ENCODE data around the gene LHX3.

LHX3 gene

DNA sequence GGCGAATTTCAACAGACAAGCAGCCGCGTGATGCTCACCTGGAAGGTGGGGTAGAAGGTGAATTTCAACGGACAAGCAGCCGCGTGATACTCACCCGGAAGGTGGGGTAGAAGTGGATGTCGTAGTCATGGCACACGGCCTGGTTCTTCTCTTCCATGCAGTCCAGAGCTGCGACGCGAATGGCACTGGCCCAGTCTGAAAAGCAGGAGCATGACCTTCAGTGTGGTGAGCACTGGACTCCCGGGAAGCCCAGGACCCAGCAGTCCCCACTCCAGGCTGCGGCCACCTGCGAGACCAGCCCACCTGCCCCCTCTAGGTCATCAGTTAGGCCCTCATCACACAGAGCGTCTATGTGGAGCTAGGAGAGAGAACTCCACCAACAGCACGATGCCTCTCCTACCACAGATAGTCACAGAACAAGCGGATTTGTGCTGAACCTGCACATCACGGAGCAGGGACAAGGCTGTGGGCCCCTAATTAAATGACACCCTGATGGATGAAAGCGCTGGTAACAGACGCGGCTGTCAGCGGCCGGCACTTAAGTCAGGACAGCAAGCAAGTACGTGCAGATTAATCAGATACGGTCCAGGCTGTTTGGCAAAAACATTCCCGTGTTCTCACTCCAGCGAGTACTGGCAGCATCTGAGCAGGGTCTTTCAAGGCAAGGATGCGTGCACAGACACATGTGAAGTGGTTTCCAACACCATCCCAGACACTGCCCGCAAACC lies 21.9 kb upstream of the LHX3 start:
- no peak overlapping the region for H3K4me3 Mint-ChIP-seq
- H3K27me3 Mint-ChIP-seq (ENCODE audit: low read depth): no peaks in the 10 kb centered on the region
- peaks cover 12% of the 10 kb centered on the region for H3K36me3 Mint-ChIP-seq (ENCODE audit: low read depth)
- peaks cover 21% of the 10 kb centered on the region for H3K4me1 Mint-ChIP-seq (ENCODE audit: low read depth)
- no peaks in the 10 kb centered on the region for H3K9me3 Mint-ChIP-seq
- H3K27ac Mint-ChIP-seq: no peak overlapping the region

- Mint-ChIP-seq H3K4me3 (no peak overlapping the region), H3K27ac (no peak overlapping the region)
Observed at GRCh38 chr9:136225748-136226679, 21.1 kb upstream of the LHX3 start.

DNA sequence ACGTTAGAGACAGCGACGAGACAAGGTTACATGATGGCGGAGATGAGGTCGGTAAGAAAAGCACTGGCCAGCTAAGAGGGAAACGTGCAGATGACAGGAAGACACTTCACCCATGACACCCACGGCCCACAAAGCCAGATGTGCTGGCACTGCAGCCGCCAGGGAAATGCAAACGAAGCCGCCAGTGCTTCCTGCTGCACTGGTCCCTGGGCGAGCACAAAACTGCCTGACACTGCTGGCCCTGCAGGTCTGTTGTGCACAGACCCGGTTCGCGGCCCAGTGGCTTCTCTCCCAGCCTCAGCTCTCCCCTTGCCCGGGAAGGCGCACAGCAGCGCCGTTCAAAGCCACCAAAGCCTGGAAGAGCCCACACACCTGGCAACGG lies 20.4 kb upstream of the LHX3 start:
- Mint-ChIP-seq H3K36me3 (ENCODE audit: low read depth) (peaks cover 12% of the 10 kb centered on the region), H3K4me3 (no peak overlapping the region), H3K4me1 (ENCODE audit: low read depth) (peaks cover 12% of the 10 kb centered on the region), H3K9me3 (no peaks in the 10 kb centered on the region), H3K27ac (no peak overlapping the region), H3K27me3 (ENCODE audit: low read depth) (no peaks in the 10 kb centered on the region)

More at GRCh38 chr9:136225748-136226679, 21.1 kb upstream of the LHX3 start:
- Mint-ChIP-seq H3K27me3 (ENCODE audit: low read depth) (no peaks in the 10 kb centered on the region), H3K36me3 (ENCODE audit: low read depth) (peaks cover 15% of the 10 kb centered on the region), H3K4me1 (ENCODE audit: low read depth) (peaks cover 14% of the 10 kb centered on the region), H3K9me3 (no peaks in the 10 kb centered on the region)

DNA sequence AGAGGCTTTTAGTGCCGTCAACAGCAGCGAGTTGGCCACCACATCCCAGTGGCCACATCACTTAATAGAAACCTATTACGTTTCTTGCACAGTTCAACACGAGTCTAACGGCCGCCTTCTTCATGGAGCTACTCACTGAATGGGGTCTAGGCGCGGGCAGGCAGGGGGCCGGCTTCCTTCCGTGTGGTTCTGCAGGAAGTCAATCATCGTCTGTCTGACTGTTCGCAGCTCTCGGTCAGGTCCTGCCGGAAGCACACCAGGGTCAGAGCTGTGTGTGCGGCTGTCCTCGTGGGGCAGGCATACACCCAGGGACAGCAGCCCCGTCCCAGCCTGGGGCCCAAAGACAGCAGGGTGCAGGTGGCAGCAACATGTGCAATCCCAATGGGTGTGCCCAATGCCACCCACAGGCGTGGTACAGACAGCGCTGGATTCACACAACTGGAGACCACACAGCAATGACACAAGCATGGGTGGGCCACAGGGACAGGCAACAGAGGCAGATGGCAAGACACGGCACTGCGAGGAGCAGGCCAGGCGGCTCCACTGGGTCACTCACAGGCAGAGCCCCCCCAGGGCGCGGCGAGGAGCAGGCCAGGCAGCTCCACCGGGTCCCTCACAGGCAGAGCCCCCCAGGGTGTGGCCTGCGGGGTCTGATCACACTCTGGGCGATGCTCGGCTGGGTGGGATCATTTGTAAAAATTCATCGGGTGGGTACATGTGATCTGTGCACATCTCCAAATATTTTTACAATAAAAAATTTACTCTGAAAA lies 19.1 kb upstream of the LHX3 start:
- no peak overlapping the region for H3K27ac Mint-ChIP-seq
- peaks cover 12% of the 10 kb centered on the region for H3K36me3 Mint-ChIP-seq (ENCODE audit: low read depth)
- H3K27me3 Mint-ChIP-seq (ENCODE audit: low read depth): no peaks in the 10 kb centered on the region
- peaks cover 8% of the 10 kb centered on the region for H3K4me1 Mint-ChIP-seq (ENCODE audit: low read depth)
- H3K4me3 Mint-ChIP-seq: no peak overlapping the region
- H3K9me3 Mint-ChIP-seq: no peaks in the 10 kb centered on the region

- Mint-ChIP-seq H3K36me3 (ENCODE audit: low read depth) (peaks cover 12% of the 10 kb centered on the region), H3K9me3 (no peaks in the 10 kb centered on the region), H3K27ac (no peak overlapping the region), H3K4me1 (ENCODE audit: low read depth) (peaks cover 5% of the 10 kb centered on the region), H3K27me3 (ENCODE audit: low read depth) (no peaks in the 10 kb centered on the region), H3K4me3 (no peak overlapping the region)
Observed at GRCh38 chr9:136222906-136223285, 18.0 kb upstream of the LHX3 start.

GRCh38 chr9:136222166-136222905 lies 17.4 kb upstream of the LHX3 start:
- H3K27ac Mint-ChIP-seq: no peak overlapping the region
- H3K9me3 Mint-ChIP-seq: no peaks in the 10 kb centered on the region
- peaks cover 5% of the 10 kb centered on the region for H3K4me1 Mint-ChIP-seq (ENCODE audit: low read depth)
- no peak overlapping the region for H3K4me3 Mint-ChIP-seq
- no peaks in the 10 kb centered on the region for H3K27me3 Mint-ChIP-seq (ENCODE audit: low read depth)
- peaks cover 12% of the 10 kb centered on the region for H3K36me3 Mint-ChIP-seq (ENCODE audit: low read depth)

DNA sequence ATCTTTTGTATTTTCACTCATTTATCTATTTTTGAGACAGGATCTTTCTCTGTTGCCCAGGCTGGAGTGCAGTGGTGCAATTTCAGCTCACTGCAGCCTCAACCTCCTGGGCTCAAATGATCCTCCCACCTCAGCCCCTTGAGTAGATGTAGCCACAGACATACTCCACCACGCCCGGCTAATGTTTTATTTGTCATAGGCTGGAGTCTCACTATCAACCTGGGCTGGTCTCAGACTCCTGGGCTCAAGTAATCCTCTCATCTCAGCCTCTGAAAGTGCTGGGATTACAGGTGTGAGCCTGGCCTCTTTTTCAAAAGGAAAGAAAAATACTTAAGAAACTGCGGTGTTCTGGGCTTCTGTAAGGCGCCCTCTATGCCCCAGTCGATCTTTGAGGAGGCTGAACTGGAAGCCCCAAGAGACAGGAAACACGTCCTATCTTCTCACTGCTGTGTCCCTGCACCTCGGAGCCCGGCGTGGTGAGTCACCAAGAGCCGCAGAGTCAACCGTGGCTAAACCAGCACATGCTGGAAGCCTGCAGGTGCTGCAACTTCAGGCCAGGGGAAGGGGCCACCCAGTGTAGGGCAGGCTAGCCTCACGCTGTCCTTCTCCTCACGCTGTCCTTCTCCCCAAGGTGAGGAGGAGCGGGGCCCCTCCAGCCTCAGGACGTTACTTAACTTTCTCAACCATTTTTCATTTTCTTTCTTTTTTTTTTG lies 15.2 kb upstream of the LHX3 start:
- Mint-ChIP-seq H3K27ac (no peak overlapping the region), H3K36me3 (ENCODE audit: low read depth) (peaks cover 17% of the 10 kb centered on the region), H3K9me3 (no peaks in the 10 kb centered on the region), H3K4me1 (ENCODE audit: low read depth) (peaks cover 4% of the 10 kb centered on the region), H3K27me3 (ENCODE audit: low read depth) (no peaks in the 10 kb centered on the region), H3K4me3 (no peak overlapping the region)

DNA sequence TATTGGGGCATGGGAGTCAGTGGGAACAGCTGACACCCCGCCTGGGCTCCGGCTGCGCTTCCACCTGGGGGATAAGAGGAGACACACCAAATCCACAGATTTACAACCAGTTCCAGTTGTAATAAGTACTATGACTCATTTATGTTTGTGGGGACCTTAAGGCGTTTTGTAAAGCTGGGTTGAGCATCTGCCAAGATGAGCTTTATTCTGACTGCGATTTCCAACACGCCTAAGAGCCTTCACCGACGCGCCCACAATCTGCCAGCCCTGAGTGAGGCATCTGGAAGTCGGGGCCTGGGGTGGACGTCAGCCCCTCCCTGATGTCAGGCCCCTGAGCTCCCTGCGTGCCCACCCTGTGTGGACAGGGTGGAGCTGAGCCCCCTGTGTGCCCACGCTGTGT lies 14.3 kb upstream of the LHX3 start:
- H3K9me3 Mint-ChIP-seq: peaks cover 3% of the 10 kb centered on the region
- no peak overlapping the region for H3K27ac Mint-ChIP-seq
- H3K4me1 Mint-ChIP-seq (ENCODE audit: low read depth): peaks cover 2% of the 10 kb centered on the region
- H3K4me3 Mint-ChIP-seq: no peak overlapping the region
- H3K36me3 Mint-ChIP-seq (ENCODE audit: low read depth): peaks cover 21% of the 10 kb centered on the region
- no peaks in the 10 kb centered on the region for H3K27me3 Mint-ChIP-seq (ENCODE audit: low read depth)

GRCh38 chr9:136218673-136219072 lies 13.7 kb upstream of the LHX3 start:
- Mint-ChIP-seq H3K4me3 (no peak overlapping the region), H3K36me3 (ENCODE audit: low read depth) (peaks cover 27% of the 10 kb centered on the region), H3K4me1 (ENCODE audit: low read depth) (peaks cover 2% of the 10 kb centered on the region), H3K9me3 (peaks cover 3% of the 10 kb centered on the region), H3K27ac (no peak overlapping the region), H3K27me3 (ENCODE audit: low read depth) (no peaks in the 10 kb centered on the region)

DNA sequence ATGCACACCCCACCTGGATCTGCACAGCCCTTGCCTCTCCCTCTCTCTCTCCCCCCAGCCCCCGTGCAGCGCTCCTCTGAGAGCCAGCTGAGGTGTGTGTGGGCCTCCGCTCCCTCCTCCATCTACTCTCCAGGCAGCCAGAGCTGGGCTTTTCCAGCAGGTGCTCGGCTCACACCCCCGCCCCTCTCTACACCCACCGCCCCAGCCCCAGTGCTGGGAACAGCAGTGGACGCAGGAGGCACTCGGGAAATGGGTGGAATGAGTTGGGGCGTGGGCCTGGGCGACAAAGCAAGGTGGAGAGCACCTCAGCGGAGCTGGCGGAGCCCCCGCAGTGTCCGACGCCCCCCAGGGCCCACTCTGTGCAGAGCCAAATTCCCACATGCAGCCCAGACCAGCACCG lies 13.3 kb upstream of the LHX3 start:
- no peaks in the 10 kb centered on the region for H3K27me3 Mint-ChIP-seq (ENCODE audit: low read depth)

GRCh38 chr9:136216541-136217244 lies 11.8 kb upstream of the LHX3 start:
- no peak overlapping the region for H3K27ac Mint-ChIP-seq
- peaks cover 2% of the 10 kb centered on the region for H3K4me1 Mint-ChIP-seq (ENCODE audit: low read depth)
- peaks cover 3% of the 10 kb centered on the region for H3K9me3 Mint-ChIP-seq
- H3K27me3 Mint-ChIP-seq (ENCODE audit: low read depth): no peaks in the 10 kb centered on the region
- H3K4me3 Mint-ChIP-seq: no peak overlapping the region
- peaks cover 26% of the 10 kb centered on the region for H3K36me3 Mint-ChIP-seq (ENCODE audit: low read depth)

More for the DNA sequence above, 13.3 kb upstream of the LHX3 start:
- H3K27ac Mint-ChIP-seq: no peak overlapping the region
- no peak overlapping the region for H3K4me3 Mint-ChIP-seq
- H3K9me3 Mint-ChIP-seq: peaks cover 3% of the 10 kb centered on the region
- H3K36me3 Mint-ChIP-seq (ENCODE audit: low read depth): peaks cover 26% of the 10 kb centered on the region
- peaks cover 2% of the 10 kb centered on the region for H3K4me1 Mint-ChIP-seq (ENCODE audit: low read depth)

DNA sequence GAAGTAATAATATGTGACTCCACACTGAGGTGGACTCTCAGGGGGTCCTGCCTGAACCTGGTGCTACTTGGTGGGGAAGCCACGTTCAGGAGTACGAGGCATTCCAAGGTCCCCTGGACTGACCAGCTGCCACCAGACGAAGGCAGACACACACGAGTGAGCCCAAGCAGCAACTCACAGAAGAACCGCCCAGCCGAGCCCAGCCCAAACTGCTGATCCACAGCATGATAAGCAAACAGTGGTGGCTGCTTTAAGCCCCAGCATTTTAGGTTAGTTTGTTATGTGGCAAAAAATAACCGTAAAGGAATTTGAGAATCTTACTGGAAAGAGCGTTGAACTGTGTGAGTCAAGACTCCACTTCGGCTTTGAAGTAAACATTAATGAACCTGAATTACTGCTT lies 8.8 kb upstream of the LHX3 start:
- H3K27ac Mint-ChIP-seq: no peak overlapping the region
- no peak overlapping the region for H3K4me3 Mint-ChIP-seq
- H3K4me1 Mint-ChIP-seq (ENCODE audit: low read depth): no peaks in the 10 kb centered on the region
- peaks cover 3% of the 10 kb centered on the region for H3K9me3 Mint-ChIP-seq
- no peaks in the 10 kb centered on the region for H3K27me3 Mint-ChIP-seq (ENCODE audit: low read depth)
- peaks cover 25% of the 10 kb centered on the region for H3K36me3 Mint-ChIP-seq (ENCODE audit: low read depth)

DNA sequence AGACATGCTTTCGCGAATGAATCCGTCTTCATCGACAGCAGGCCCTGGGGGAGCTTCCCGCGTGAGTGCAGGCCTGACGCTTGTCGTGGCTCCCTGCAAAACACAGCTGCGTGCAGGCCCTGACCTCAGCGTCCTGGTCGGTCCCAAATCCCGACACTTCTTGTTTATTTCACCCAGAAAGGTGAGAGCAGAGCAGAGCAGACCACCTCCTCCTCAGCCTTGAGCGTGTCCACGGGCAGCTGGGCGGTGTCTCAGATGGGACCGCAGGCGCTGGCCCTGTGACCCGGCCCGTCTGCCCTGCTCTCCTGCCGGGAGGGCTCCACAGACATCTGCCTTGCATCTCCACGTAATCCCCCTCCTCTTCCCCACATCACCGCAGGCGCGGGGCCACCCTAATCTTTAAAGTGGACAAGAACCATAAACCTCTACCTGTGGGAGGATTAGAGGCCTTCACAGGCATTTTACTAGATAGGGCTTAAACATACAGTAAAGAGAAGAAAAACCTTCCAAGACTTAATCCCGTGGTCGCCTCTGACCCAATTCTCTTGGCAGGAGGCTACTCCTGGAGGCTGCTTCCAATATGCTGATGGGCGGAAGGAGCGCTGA lies 7.5 kb upstream of the LHX3 start:
- Mint-ChIP-seq H3K4me1 (ENCODE audit: low read depth) (no peaks in the 10 kb centered on the region), H3K27ac (no peak overlapping the region), H3K27me3 (ENCODE audit: low read depth) (no peaks in the 10 kb centered on the region), H3K9me3 (peaks cover 3% of the 10 kb centered on the region), H3K4me3 (no peak overlapping the region), H3K36me3 (ENCODE audit: low read depth) (peaks cover 25% of the 10 kb centered on the region)
